ENCODE results near the gene WDHD1.

- TF ChIP-seq CTCF (conservative IDR thresholded peaks at IDR 0.05) (no peak), ZFX (IDR thresholded peaks at IDR 0.05) (no peak)
Measured at GRCh38 chr14:54929556-54929955, 97.3 kb downstream of the WDHD1 start.

Data from C4-2B (cell line).